Neural progenitor cell (in vitro differentiated cells): ENCODE data around the gene SHROOM2.

ENCODE experiments used
- EZH2phosphoT487 ChIP-seq: fragments of 200-600 bp; sonication (generic); IDR thresholded peaks from 2 replicates; pipeline ENCODE4 v1.6.1; 2017; ENCODE audit warnings: antibody characterized with exemption
- TF ChIP-seq, protein P1 (sequence below): fragments of 200-600 bp; sonication (generic); IDR thresholded peaks from 2 replicates; pipeline ENCODE4 v1.5.1; 2017; ENCODE audit warnings: antibody characterized with exemption, mild to moderate bottlenecking

DNA sequence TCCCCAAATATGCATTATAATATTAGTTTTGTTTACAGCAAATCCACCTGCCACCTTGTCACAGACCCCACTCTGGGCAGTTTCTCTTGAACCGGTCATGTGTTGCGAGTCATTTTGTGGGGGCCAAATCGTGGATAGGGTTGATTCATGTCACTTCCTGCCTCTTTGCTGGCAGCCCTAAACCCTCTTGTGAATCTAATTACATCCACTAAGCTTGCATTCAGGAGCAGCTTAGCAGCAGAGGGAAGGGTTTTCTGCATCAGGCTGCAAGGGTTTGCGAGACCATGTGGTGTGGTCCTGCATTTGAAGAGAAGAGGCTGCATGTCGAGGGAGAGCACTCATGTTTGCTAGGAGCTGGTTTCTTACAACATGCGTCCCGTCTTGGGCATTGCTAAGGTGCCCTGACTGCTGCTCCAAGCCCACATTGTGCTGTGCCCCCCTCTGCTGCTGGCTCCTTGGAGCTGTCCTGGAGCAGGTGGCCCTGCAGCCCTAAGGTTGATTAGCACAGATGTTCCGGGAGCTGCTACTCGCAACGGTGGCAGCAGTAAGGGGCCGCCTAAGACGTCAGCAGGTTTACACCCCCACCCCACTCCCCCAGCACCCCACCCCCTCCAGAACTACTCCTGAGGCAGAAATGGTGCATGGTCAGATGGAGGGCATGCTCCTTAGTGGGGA is 92.1 kb downstream of the SHROOM2 start:
- TF ChIP-seq, protein P1, sequence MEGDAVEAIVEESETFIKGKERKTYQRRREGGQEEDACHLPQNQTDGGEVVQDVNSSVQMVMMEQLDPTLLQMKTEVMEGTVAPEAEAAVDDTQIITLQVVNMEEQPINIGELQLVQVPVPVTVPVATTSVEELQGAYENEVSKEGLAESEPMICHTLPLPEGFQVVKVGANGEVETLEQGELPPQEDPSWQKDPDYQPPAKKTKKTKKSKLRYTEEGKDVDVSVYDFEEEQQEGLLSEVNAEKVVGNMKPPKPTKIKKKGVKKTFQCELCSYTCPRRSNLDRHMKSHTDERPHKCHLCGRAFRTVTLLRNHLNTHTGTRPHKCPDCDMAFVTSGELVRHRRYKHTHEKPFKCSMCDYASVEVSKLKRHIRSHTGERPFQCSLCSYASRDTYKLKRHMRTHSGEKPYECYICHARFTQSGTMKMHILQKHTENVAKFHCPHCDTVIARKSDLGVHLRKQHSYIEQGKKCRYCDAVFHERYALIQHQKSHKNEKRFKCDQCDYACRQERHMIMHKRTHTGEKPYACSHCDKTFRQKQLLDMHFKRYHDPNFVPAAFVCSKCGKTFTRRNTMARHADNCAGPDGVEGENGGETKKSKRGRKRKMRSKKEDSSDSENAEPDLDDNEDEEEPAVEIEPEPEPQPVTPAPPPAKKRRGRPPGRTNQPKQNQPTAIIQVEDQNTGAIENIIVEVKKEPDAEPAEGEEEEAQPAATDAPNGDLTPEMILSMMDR: no peak
- no peak for TF ChIP-seq EZH2phosphoT487
